Left ventricle myocardium superior (tissue), 1 donor: ENCODE data around the gene PI4KA. TPM values are rescaled to one million over a fixed set of nuclear protein-coding genes. Genes with fewer than 3 reads are reported as not detected.

ENCODE experiments used
- ATAC-seq: fragments of 200-7000 bp; cut with Tn5 transposase; one replicate; pipeline ENCODE4 v1.9.1; 2020; ENCODE audit warnings: mild to moderate bottlenecking, moderate library complexity
- DNase-seq: peaks from one replicate; pipeline ENCODE4 v3.0.0-alpha.2; 2020
- intact Hi-C: fragments of 100-400 bp; cut with micrococcal nuclease; formaldehyde crosslinking; loops from one replicate; pipeline ENCODE4 v1.11.0; 2022
- total RNA-seq: library from RNA; stranded (reverse); fragmentation: NEBNext Ultra II Directional; extraction: Animal tissue kit (Norgen Biotek cat#: 25700); gene quantifications from one replicate; pipeline ENCODE4 v1.2.1, GENCODE V29; 2021
- donor health status: DM: no; HTN: yes; CAD: no; lungs with severe emphysema.

The PI4KA gene
- total RNA-seq, 1 donor from 2014 or later = 46.2 TPM

DNA sequence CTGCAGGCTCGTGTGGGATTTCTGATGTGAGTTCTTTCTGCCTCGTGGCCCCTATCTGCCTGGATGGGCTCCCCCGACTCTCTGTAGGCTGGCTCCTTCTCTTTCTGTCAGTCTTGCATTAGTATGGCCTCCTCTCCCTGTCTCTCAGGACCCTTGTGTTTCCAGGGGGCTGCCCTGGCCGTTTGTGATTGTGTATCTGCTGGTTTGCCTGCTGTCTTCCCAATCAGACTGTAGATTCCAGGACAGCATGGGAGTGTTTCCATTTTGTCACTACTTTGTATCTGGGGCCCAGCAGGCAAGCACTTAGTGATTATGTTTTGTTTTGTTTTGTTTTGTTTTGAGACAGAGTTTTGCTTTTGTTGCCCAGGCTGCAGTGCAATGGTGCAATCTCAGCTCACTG is 25.8 kb upstream of the PI4KA start:
- DNase-seq (no peak), ATAC-seq (no peak)
- intact Hi-C loops = no loop called here

GRCh38 chr22:20882855-20883254 is 24.2 kb upstream of the PI4KA start:
- DNase-seq (no peak), ATAC-seq (no peak)
- intact Hi-C loops = no loop called here

DNA sequence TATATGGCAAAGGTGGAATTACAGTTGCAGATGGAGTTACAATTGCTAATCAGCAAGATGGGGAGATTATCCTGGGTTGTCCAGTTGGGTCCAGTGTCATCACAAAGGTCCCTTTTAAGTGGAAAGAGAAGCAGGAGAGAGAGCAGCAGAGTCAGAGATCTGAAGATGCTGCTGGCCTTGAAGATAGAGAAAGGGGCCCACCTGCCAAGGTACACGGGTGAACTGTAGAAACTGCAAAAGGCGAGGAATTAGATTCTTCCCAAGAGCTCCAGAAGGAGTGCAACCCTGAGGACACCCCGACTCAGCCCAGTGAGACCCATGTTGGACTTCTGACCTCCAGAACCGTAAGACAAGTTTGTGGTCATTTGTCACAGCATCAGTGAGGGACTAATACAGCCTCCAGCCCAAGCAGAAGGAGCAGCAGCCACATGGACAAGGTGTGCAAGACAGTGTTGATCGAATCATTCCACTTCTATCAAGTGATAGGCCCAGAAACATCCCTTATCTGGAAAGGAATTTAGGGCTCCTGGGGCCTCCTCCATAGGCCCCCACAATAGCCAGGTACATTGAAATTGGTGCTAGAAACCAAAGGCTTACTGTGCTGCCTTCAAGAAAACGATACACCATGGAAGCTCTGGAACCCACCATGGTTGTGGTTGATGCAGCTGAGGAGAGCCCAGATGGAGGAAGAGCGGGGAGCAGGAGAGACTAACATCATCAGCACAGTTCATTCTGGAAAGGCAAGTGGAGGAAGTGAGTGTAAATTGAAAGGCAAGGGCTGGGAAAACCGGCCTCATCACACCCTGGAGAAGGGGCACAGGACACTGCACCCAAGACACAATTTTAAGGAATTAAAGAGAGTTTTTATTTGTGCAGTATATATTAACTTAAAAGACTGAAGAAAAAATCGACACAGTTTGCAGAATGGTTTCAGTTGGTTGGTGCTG is 23.5 kb upstream of the PI4KA start:
- intact Hi-C loops = no loop called here
- no peak for ATAC-seq
- DNase-seq = no peak

DNA sequence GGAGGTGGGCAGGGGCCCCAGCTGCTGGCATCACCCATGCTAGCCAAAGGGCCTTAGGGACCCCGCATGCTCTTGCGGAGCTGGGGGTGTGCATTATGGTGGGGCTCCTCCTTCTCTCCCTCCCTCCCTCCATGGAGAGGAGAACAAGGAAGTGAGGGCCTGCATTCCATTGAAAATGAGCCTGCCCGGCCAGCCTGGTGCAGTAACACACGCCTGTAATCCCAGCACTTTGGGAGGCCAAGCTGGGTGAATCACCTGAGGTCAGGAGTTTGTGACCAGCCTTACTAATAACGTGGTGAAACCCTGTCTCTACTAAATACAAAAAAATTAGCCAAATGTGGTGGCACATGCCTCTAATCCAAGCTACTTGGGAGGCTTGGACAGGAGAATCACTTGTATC is 22.6 kb upstream of the PI4KA start:
- intact Hi-C loops = no loop called here
- DNase-seq (no peak), ATAC-seq (no peak)

GRCh38 chr22:20877715-20878114 is 19.1 kb upstream of the PI4KA start:
- intact Hi-C loops = no loop called here
- ATAC-seq = no peak
- DNase-seq = no peak

DNA sequence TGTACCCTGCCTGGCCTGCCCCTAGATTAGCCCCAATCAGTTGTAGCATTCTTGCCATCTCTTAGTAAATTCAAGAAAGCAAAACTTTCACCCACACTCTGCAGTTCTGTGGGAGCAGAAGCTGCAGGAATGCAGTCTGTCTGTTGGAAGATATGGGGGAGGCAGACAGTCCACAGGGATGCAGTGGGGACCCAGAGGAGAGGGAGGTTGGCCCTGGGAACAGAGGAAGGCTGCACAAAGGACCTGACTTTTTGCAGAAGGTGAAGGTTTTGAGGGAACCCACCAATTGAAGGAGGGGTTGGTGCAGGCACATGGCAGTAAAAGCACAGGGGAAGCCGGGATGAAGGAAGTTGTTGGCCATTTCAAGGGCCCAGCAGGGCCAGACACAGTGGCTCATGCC is 16.7 kb upstream of the PI4KA start:
- ATAC-seq (no peak), DNase-seq (no peak)
- intact Hi-C loops = no loop called here

DNA sequence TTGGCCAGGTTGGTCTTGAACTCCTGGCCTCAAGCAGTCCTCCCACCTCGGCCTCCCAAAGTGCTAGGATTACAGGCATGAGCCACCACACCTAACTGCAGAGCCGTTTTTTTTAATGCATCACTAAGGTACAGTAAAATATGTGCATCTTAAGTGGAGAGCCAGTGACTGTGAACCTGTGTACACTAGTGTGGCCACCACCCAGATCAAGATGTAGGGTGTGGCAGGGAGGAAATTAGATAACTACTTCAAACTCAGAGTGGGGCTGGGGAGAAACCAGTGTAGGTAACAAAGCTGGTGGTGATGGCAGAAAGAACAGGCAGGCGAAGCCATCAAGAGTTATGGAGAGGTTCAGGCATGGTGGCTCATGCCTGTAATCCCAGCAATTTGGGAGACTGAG is 14.6 kb upstream of the PI4KA start:
- ATAC-seq (no peak), DNase-seq (no peak)
- intact Hi-C loops = no loop called here

- DNase-seq = no peak
- intact Hi-C loops = no loop called here
- ATAC-seq = no peak
Observed at GRCh38 chr22:20869234-20869633, 10.6 kb upstream of the PI4KA start.

DNA sequence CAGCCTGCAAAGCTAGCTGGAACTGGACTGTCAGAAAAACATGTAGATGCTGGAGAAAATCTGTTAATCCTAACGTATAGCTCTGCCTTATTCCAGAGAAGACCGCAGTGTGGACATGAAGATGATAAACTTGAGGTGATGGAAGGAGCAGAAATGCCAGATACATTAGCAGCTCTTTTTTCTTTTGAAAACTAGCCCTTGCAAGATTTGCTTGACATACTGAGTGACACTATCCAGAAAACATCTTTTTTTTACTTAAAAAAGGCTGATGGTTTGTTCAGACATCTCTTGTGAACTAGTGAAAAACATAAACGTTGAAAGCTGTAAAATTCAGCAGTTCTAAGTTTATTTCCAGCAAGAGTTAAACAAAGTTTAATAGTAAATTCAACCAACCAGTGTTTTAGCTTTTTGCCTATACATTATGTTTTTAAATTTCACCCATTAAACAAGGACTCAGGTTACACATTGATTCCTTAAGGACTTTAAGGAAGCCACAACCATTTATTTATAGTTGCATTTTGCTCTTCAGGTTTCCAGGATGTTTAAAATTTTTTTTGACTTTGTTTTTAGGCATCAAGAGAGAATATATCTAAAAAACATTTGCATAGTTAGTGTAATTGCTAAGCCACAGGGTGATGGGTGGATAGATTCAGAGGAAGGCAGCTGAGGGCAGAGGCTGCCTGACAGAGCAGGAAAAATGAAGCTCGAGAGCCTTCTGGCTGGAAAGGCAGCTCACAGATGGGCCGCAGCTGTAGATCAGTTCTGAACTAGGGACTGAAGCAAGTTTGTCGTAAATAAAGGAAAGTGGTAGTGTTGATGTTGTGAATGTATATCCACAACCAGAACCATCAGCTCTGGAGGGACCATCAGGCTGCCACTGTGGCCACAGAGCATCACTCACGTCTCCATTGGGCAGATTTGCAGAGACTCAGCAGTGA is 9.7 kb upstream of the PI4KA start:
- ATAC-seq (no peak), DNase-seq (no peak)
- intact Hi-C loops = no loop called here

DNA sequence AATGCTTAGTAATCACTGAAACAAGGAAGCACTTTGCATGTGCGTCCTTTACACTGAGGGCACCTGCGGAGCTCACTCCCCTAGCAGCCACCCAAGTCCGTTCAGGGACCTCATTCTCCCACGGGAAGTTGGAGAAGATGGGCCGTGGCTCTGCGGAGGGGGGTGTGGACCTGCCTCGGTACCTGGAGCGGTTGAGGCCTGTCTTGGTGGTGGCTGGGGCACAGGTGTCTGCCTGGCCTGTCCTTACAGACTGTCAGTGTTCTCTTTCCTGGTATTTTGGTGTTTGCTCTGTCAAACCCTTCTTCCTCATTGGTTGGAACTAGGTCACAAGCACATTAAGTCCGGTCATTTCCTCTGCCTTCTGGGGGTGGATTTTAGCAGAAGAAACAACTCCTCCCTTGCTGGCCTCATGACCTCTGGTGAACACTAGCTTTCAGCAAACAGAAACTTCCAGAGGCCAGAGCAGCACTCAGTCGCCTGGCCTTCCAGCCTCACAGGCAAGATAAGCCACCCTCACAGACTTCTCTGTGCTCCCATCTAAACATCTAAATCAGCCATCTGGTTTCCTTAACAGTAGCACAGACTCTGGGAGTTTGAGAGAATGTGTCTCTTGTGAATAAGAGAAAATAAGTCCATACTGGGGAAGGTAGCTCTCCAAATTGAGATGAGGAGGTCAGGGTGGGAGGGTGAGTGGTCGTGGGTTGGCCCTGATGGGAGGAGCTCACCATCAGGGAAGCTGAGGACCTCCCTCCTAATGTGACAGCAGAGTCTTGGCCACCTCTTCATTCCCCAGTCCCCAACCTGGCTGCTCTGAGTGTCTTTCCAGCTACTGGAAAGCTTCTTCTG is 8.8 kb upstream of the PI4KA start:
- DNase-seq (peak; percentile 41), ATAC-seq (peak; percentile 86)
- intact Hi-C loops = no loop called here

GRCh38 chr22:20866736-20867135 is 8.1 kb upstream of the PI4KA start:
- ATAC-seq (no peak), DNase-seq (no peak)
- intact Hi-C loops = no loop called here

DNA sequence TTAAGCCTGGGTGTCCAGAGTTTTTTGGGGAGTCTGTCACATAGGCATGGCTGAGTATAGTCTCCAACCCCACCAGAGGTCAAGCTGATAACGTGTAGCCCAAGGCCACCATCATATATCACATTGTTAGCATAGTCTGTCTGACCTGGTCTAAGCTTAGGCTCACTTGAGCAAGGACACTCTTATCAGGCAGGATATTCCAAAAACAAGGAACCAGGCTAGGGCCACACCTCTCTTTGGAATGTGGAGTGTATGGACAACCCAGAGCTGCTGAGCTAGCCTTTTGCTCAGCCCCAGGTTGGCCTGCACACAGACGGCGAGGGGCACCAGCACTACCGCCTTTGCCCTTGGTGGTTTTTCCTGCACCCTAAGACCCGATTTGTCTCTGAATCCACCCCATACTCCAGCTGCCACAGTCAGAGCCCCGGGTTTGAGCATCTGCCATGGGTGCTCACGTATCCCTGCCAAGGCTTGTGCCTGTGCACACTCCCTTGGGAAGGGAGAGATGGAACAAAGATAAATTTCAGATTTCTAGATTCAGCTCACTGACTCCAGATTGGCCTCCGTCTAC is 7.3 kb upstream of the PI4KA start:
- no peak for DNase-seq
- intact Hi-C loops = no loop called here
- no peak for ATAC-seq

- DNase-seq = no peak
- intact Hi-C loops = no loop called here
- ATAC-seq = no peak
Observed at GRCh38 chr22:20865331-20865730, 6.7 kb upstream of the PI4KA start.

- intact Hi-C loops = no loop called here
- DNase-seq (no peak), ATAC-seq (no peak)
Observed at GRCh38 chr22:20864186-20864908, 5.7 kb upstream of the PI4KA start.

DNA sequence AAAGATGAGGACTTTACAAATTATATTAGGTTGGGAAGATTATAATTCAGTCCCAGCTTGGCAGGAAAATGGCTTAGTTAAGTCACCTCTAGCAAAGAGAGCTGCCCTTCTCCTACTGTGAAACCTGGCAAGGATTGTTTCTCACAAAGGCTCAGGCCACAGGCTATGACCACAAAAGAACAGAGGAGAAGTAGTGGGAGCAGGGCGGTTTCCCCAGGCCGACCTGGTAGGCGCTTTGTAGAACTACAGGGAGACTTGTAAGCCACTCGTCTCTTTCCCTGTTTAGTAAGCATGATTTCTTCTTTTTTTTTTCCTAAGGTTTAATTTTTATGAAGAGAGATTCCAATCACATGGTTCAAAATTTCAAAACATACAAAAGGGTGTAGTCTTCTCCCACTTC is 4.8 kb upstream of the PI4KA start:
- DNase-seq (no peak), ATAC-seq (no peak)
- intact Hi-C loops = no loop called here

DNA sequence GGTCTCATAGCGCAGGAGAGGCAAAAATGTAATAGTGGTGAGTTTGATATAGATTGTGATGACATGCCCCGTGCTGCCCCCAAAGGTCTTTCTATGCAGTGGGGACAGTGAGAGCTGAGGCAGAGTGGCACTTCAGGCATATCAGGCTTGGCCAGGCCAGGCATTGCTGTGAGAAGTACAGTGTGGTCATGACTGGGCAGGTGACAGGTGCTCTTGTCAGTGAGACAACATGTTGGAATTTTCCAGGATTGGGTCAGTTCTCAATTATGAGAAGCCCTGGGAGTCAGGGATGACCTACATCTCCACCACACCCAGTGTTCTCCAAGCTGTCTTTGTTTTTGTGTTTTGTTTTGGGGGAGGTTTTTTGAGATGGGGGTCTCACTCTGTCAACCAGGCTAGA is 3.9 kb upstream of the PI4KA start:
- intact Hi-C loops = no loop called here

GRCh38 chr22:20859615-20860014 is 1.0 kb upstream of the PI4KA start:
- intact Hi-C loops = no loop called here
- ATAC-seq (no peak), DNase-seq (no peak)

More for the DNA sequence above, 3.9 kb upstream of the PI4KA start:
- no peak for DNase-seq
- no peak for ATAC-seq

DNA sequence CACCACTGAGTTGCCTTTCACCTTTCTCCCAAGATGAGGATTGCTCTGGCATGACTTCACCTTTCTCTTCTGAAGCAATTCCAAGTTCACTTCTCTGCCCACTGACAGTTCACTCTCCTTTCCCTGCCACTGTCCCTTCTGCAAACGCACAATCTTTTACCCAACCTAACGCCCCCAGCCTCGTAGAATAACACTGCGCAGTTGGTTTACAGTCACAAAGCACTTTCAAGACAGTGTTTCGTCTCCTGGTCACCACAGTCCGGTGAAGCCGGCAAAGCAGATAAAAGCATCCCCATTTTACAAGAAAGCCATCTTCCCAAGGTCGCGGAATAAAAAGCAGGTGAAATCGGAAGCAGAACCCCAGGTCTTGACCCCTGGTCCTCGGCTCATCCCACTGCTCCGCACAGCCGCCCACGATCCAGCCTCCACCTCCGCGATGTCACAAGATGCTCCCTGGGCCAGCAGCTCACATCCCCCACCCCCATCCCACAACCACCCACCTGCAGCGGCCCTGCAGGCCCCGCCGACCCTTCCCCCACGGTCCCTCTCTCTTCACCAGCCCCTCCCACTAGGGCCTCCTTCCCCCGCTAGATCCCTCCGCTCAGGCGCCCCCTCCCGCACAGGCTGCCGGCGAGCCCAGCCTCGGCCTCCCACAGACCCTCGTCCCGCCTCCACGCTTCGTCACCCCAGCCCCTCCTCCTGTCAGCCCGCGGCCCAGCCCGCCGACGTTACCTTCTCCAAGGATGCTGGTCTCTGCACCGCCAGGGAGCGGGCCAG is 585 bp downstream of the PI4KA start:
- ATAC-seq = peak; percentile 80
- DNase-seq = peak; percentile 90
- intact Hi-C loops = no loop called here
